ENCODE results near the gene FSIP1. TPM values are rescaled to one million over a fixed set of nuclear protein-coding genes. Genes with fewer than 3 reads are reported as not detected.

The FSIP1 gene
- total RNA-seq, 4 donors from 2014 or later: 0.20 to 1.5 (median 0.42) TPM

GRCh38 chr15:39596358-39597051 lies 186.1 kb downstream of the FSIP1 start:
- H3K4me3 ChIP-seq: no peak overlapping the region
- DNase-seq (ENCODE audit: low spot score in 2 of 2): no peak
- H3K27me3 ChIP-seq: no peaks in the 10 kb centered on the region
- WGBS, 2 donors: 62 to 71% methylated on average over 5 of the region's 5 CpGs
- peaks cover 0 to 50% (median 0%) of the 10 kb centered on the region in 3 donors for H3K36me3 ChIP-seq
- no peak overlapping the region for H3K27ac ChIP-seq
- H3K9me3 ChIP-seq: no peaks in the 10 kb centered on the region
- no peak for TF ChIP-seq POLR2A (IDR thresholded peaks at IDR 0.05)
- no peak for TF ChIP-seq EP300 (IDR thresholded peaks at IDR 0.05)
- TF ChIP-seq CTCF (IDR thresholded peaks at IDR 0.05): no peak
- H3K4me1 ChIP-seq: peaks cover 0 to 46% (median 4%) of the 10 kb centered on the region in 4 donors

- Histone ChIP-seq H3K36me3 (peaks cover 0 to 60% (median 0%) of the 10 kb centered on the region in 3 donors), H3K4me3 (no peak overlapping the region), H3K27me3 (no peaks in the 10 kb centered on the region), H3K27ac (peak overlapping the region in 2 of 4 donors; percentile 19 to 21), H3K9me3 (no peaks in the 10 kb centered on the region), H3K4me1 (peaks cover 0 to 53% (median 7%) of the 10 kb centered on the region in 4 donors)
- no peak for DNase-seq (ENCODE audit: low spot score in 2 of 2)
- TF ChIP-seq POLR2A (IDR thresholded peaks at IDR 0.05) (no peak), EP300 (IDR thresholded peaks at IDR 0.05) (peak in 1 of 2 donors; percentile 37), CTCF (IDR thresholded peaks at IDR 0.05) (no peak)
- 63 to 67% methylated on average over 8 of the region's 8 CpGs for WGBS, 2 donors
Measured at GRCh38 chr15:39595338-39596221, 187.1 kb downstream of the FSIP1 start.

GRCh38 chr15:39594446-39595337 lies 187.9 kb downstream of the FSIP1 start:
- H3K27me3 ChIP-seq: no peaks in the 10 kb centered on the region
- 65% methylated on average over 5 of the region's 5 CpGs for WGBS, 2 donors
- TF ChIP-seq POLR2A (IDR thresholded peaks at IDR 0.05) (no peak), EP300 (IDR thresholded peaks at IDR 0.05) (no peak), CTCF (IDR thresholded peaks at IDR 0.05) (no peak)
- H3K4me3 ChIP-seq: no peak overlapping the region
- H3K36me3 ChIP-seq: peaks cover 0 to 68% (median 2%) of the 10 kb centered on the region in 3 donors
- DNase-seq (ENCODE audit: low spot score in 2 of 2): no peak
- peaks cover 0 to 62% (median 14%) of the 10 kb centered on the region in 4 donors for H3K4me1 ChIP-seq
- peak overlapping the region in 1 of 4 donors; percentile 29 for H3K27ac ChIP-seq
- no peaks in the 10 kb centered on the region for H3K9me3 ChIP-seq

DNA sequence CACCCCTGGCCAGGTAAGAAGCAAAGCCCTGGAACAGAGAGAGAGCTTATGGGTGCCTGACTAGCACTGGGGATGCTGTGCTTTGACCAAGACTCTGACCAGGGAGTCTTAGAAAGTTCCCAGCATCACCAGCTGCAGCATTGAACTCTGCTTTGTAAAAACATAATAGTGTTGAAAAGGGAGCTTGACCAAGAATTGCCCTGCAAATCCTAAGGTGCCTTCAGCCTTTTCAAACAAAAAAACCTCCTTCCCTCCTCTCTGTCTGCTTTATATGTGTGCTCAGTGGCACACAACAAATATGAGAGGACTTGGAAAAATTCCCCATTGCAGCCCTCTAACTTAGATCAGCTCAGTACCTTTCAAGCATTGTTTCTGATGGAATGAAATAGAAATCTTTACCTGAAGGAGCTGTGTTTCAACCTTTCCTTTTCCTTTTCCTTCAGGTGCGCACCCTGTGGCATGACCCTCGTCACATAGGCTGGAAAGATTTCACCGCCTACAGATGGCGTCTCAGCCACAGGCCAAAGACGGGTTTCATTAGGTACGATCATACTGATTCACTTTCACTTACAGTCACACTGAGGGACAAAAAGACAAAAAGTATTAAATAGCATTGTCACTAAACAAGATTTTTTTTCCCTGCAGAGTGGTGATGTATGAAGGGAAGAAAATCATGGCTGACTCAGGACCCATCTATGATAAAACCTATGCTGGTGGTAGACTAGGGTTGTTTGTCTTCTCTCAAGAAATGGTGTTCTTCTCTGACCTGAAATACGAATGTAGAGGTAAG lies 188.8 kb downstream of the FSIP1 start:
- no peak for DNase-seq (ENCODE audit: low spot score in 2 of 2)
- no peaks in the 10 kb centered on the region for H3K27me3 ChIP-seq
- H3K4me3 ChIP-seq: peak overlapping the region in 1 of 4 donors; percentile 1
- WGBS, 2 donors: 79 to 85% methylated on average over 7 of the region's 7 CpGs
- TF ChIP-seq EP300 (IDR thresholded peaks at IDR 0.05): no peak
- no peak for TF ChIP-seq POLR2A (IDR thresholded peaks at IDR 0.05)
- TF ChIP-seq CTCF (IDR thresholded peaks at IDR 0.05): no peak
- H3K27ac ChIP-seq: peak overlapping the region in 2 of 4 donors; percentile 28 to 29
- peaks cover 0 to 77% (median 4%) of the 10 kb centered on the region in 3 donors for H3K36me3 ChIP-seq
- H3K4me1 ChIP-seq: peaks cover 0 to 65% (median 15%) of the 10 kb centered on the region in 4 donors
- H3K9me3 ChIP-seq: no peaks in the 10 kb centered on the region

All from tibial nerve (tissue), 4 donors.